Measurements from ENCODE around the gene MYO1H. TPM values are rescaled to one million over a fixed set of nuclear protein-coding genes. Genes with fewer than 3 reads are reported as not detected.

Gene MYO1H
- total RNA-seq, 2 experiments from 2014 or later: not detected

DNA sequence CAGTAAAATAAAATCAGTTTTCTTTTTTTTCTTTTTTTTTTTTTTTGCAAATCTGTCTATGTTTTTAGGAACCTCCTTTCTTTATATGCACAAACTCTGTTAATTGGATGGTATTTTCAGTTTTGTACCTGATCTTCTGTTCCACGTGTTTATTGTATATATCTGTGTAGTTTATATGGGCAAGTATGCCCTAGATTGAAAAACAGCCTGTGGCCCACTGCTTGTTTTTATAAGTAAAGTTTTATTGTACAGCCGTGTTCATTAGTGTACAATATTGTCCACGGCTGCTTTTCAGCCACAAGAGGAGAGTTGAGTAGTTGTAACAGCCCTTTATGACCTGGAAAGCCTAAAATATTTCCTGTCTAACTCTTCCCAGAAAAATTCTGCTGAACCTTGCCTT lies 18.7 kb upstream of the MYO1H start:
- no peak overlapping the region for H3K27ac ChIP-seq (ENCODE audit: low read depth in 1 of 2, low read length in 2 of 2)
- H3K4me1 Mint-ChIP-seq (ENCODE audit: low read depth): no peaks in the 10 kb centered on the region
- CTCF ChIA-PET: no interaction called here

GRCh38 chr12:109329686-109330085 lies 18.0 kb upstream of the MYO1H start:
- TF ChIP-seq, protein P1, sequence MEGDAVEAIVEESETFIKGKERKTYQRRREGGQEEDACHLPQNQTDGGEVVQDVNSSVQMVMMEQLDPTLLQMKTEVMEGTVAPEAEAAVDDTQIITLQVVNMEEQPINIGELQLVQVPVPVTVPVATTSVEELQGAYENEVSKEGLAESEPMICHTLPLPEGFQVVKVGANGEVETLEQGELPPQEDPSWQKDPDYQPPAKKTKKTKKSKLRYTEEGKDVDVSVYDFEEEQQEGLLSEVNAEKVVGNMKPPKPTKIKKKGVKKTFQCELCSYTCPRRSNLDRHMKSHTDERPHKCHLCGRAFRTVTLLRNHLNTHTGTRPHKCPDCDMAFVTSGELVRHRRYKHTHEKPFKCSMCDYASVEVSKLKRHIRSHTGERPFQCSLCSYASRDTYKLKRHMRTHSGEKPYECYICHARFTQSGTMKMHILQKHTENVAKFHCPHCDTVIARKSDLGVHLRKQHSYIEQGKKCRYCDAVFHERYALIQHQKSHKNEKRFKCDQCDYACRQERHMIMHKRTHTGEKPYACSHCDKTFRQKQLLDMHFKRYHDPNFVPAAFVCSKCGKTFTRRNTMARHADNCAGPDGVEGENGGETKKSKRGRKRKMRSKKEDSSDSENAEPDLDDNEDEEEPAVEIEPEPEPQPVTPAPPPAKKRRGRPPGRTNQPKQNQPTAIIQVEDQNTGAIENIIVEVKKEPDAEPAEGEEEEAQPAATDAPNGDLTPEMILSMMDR (IDR thresholded peaks at IDR 0.05): no peak
- H3K4me3 ChIP-seq (ENCODE audit: low read length): no peak overlapping the region
- intact Hi-C loops (cut with DNase I, micrococcal nuclease): no loop called here
- H3K27ac ChIP-seq (ENCODE audit: low read depth in 1 of 2, low read length in 2 of 2): no peak overlapping the region
- Mint-ChIP-seq H3K27ac (no peak overlapping the region), H3K36me3 (ENCODE audit: low read depth) (no peaks in the 10 kb centered on the region), H3K4me1 (ENCODE audit: low read depth) (no peaks in the 10 kb centered on the region), H3K27me3 (peaks cover 13% of the 10 kb centered on the region), H3K4me3 (no peak overlapping the region), H3K9me3 (no peaks in the 10 kb centered on the region)
- no peaks in the 10 kb centered on the region for H3K27me3 ChIP-seq (ENCODE audit: control insufficient read depth in 1 of 2, insufficient read depth in 2 of 2, low read length in 2 of 2)
- DNase-seq (no peak), ATAC-seq (ENCODE audit: poor library complexity) (no peak)
- CTCF ChIA-PET: no interaction called here
- no peaks in the 10 kb centered on the region for H3K4me1 ChIP-seq (ENCODE audit: insufficient read depth, low read length)
- POLR2A ChIA-PET: no interaction called here
- no peaks in the 10 kb centered on the region for H3K36me3 ChIP-seq (ENCODE audit: insufficient read depth, low read length)
- H3K9me3 ChIP-seq (ENCODE audit: control insufficient read depth in 1 of 2, insufficient read depth in 1 of 2, low read length in 2 of 2): no peaks in the 10 kb centered on the region

More for the DNA sequence above, 18.7 kb upstream of the MYO1H start:
- no peak overlapping the region for H3K4me3 ChIP-seq (ENCODE audit: low read length)
- Mint-ChIP-seq H3K4me3 (no peak overlapping the region), H3K27me3 (peaks cover 7% of the 10 kb centered on the region), H3K9me3 (no peaks in the 10 kb centered on the region), H3K36me3 (ENCODE audit: low read depth) (no peaks in the 10 kb centered on the region), H3K27ac (no peak overlapping the region)
- DNase-seq (no peak), ATAC-seq (ENCODE audit: poor library complexity) (no peak)
- POLR2A ChIA-PET: no interaction called here
- H3K9me3 ChIP-seq (ENCODE audit: control insufficient read depth in 1 of 2, insufficient read depth in 1 of 2, low read length in 2 of 2): no peaks in the 10 kb centered on the region
- H3K27me3 ChIP-seq (ENCODE audit: control insufficient read depth in 1 of 2, insufficient read depth in 2 of 2, low read length in 2 of 2): no peaks in the 10 kb centered on the region
- no peaks in the 10 kb centered on the region for H3K4me1 ChIP-seq (ENCODE audit: insufficient read depth, low read length)
- TF ChIP-seq, protein P1 (IDR thresholded peaks at IDR 0.05): no peak
- H3K36me3 ChIP-seq (ENCODE audit: insufficient read depth, low read length): no peaks in the 10 kb centered on the region
- intact Hi-C loops (cut with DNase I, micrococcal nuclease): no loop called here

- CTCF ChIA-PET: no interaction called here
- no peak overlapping the region for H3K27ac Mint-ChIP-seq
- H3K27me3 Mint-ChIP-seq: peaks cover 18% of the 10 kb centered on the region
- DNase-seq (no peak), ATAC-seq (ENCODE audit: poor library complexity) (no peak)
- H3K4me3 Mint-ChIP-seq: no peak overlapping the region
- no peaks in the 10 kb centered on the region for H3K36me3 Mint-ChIP-seq (ENCODE audit: low read depth)
- intact Hi-C loops (cut with DNase I, micrococcal nuclease): no loop called here
- no peaks in the 10 kb centered on the region for H3K9me3 ChIP-seq (ENCODE audit: control insufficient read depth in 1 of 2, insufficient read depth in 1 of 2, low read length in 2 of 2)
- H3K27ac ChIP-seq (ENCODE audit: low read depth in 1 of 2, low read length in 2 of 2): no peak overlapping the region
- H3K27me3 ChIP-seq (ENCODE audit: control insufficient read depth in 1 of 2, insufficient read depth in 2 of 2, low read length in 2 of 2): peaks cover 0 to 4% of the 10 kb centered on the region in 2 experiments
- H3K4me1 Mint-ChIP-seq (ENCODE audit: low read depth): no peaks in the 10 kb centered on the region
- no peaks in the 10 kb centered on the region for H3K9me3 Mint-ChIP-seq
- H3K4me3 ChIP-seq (ENCODE audit: low read length): no peak overlapping the region
- TF ChIP-seq, protein P1 (IDR thresholded peaks at IDR 0.05): no peak
- H3K36me3 ChIP-seq (ENCODE audit: insufficient read depth, low read length): no peaks in the 10 kb centered on the region
- POLR2A ChIA-PET: no interaction called here
- no peaks in the 10 kb centered on the region for H3K4me1 ChIP-seq (ENCODE audit: insufficient read depth, low read length)
Observed at GRCh38 chr12:109330282-109331230, 17.1 kb upstream of the MYO1H start.
